GM10266 (cell line): Measurements from ENCODE around the gene LRGUK.

Experiments used
- DNase-seq: peaks from one replicate; pipeline ENCODE4 v3.0.0; 2012; ENCODE audit errors: extremely low spot score
- CTCF ChIP-seq: IDR thresholded peaks from 2 replicates; pipeline ENCODE4 v1.5.1; 2012; ENCODE audit warnings: mild to moderate bottlenecking, low read depth; ENCODE audit not compliant: control insufficient read depth, insufficient read depth; ENCODE audit errors: missing control alignments

The LRGUK gene

GRCh38 chr7:134195252-134195651, 68.1 kb downstream of the LRGUK start:
- DNase-seq, result no peak
- no peak for TF ChIP-seq CTCF

DNA sequence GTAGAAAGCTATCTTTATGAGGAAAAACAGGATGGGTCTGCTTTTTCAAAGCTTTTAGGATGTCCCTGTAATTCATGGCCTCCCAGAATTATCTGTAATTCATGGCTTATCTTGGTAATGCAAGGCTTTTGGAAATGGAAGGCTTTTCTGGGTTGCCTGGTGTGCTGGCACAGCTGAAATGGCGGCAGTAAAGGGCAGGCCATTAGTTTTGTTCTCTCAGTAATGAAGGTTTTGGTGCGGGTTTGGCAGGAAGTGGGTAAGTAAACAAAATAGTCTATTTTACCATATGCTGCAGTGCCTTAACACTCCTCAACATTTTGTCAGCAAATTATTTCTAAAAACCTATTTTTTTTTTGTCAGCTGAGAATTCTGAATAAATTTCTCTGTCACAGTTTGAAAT, 69.3 kb downstream of the LRGUK start:
- no peak for TF ChIP-seq CTCF
- no peak for DNase-seq

DNA sequence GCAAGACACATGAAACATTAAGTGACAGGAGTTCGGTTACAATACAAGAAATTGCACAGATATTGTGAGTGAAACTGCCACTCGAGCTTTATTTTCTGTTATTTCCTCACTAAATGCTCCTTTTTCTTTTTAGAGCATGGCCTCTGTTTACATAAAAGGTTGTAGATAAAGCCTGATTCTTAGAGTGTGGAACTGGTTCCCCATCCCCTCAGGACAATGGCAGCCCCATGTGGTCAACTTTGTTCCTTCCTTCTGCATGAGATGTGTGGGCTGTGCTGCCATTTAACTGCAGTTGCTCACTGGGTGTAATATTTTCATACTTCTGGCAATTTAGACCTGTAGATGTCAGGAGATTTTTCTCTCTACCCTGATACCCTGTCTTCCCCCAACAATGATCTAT, 70.2 kb downstream of the LRGUK start:
- TF ChIP-seq CTCF, result no peak

GRCh38 chr7:134200970-134201369, 73.8 kb downstream of the LRGUK start:
- TF ChIP-seq CTCF, result no peak
- no peak for DNase-seq

More for the DNA sequence above, 70.2 kb downstream of the LRGUK start:
- DNase-seq, result no peak

GRCh38 chr7:134201569-134202261, 74.6 kb downstream of the LRGUK start:
- DNase-seq, result no peak
- no peak for TF ChIP-seq CTCF

DNA sequence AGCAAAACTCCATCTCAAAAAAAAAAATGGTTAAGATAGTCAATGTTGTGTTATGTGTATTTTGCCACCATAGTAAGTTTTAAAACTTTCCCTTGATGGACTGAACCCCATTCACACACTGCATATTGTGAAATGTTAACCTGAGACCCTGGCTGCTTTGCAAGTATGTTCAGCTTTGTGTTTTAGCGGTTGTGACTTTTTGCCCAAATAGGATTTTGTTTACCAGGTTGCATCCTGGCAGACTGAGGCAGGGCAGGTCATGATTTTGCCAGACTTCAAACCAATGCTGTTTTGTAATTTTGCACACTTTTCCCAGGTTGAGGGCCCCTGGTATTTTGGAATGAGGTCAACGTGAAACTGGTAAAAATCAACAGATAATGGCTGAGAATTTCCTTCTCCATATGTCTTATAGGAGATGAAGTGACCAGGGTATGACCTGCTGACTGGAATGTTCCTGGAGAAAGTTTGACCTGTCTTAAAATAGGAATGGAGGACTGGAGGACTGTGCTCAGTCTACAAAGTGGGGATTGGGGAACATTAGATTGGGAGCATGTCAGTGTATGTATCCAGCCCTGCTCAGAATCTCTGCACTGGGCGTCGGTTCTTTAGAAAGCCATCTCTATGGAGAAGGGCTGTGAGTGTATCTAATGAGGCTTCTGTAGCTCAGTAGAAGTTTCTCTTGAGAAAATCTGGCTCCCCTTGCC, 76.2 kb downstream of the LRGUK start:
- no peak for TF ChIP-seq CTCF
- DNase-seq, result no peak
